ENCODE data around the gene MTUS2.

MTUS2 gene

GRCh38 chr13:29294821-29295220 lies 474.7 kb downstream of the MTUS2 start:
- no peak for TF ChIP-seq CTCF (IDR thresholded peaks at IDR 0.05; ENCODE audit: low read depth, low read length)
- DNase-seq (ENCODE audit: extremely low read depth, low read depth), result no peak

GRCh38 chr13:29301027-29301426 lies 480.9 kb downstream of the MTUS2 start:
- no peak for TF ChIP-seq CTCF (IDR thresholded peaks at IDR 0.05; ENCODE audit: low read depth, low read length)
- no peak for DNase-seq (ENCODE audit: extremely low read depth, low read depth)

- TF ChIP-seq CTCF (IDR thresholded peaks at IDR 0.05; ENCODE audit: low read depth, low read length), result no peak
- DNase-seq (ENCODE audit: extremely low read depth, low read depth), result no peak
Observed at GRCh38 chr13:29304148-29304547, 484.0 kb downstream of the MTUS2 start.

GRCh38 chr13:29310806-29311205 lies 490.7 kb downstream of the MTUS2 start:
- TF ChIP-seq CTCF (IDR thresholded peaks at IDR 0.05; ENCODE audit: low read depth, low read length), result no peak
- no peak for DNase-seq (ENCODE audit: extremely low read depth, low read depth)

- TF ChIP-seq CTCF (IDR thresholded peaks at IDR 0.05; ENCODE audit: low read depth, low read length), result no peak
Observed at GRCh38 chr13:29315847-29316246, 495.7 kb downstream of the MTUS2 start.

GRCh38 chr13:29317828-29318227 lies 497.7 kb downstream of the MTUS2 start:
- TF ChIP-seq CTCF (IDR thresholded peaks at IDR 0.05; ENCODE audit: low read depth, low read length), result no peak
- DNase-seq (ENCODE audit: extremely low read depth, low read depth), result no peak

More at GRCh38 chr13:29315847-29316246, 495.7 kb downstream of the MTUS2 start:
- DNase-seq (ENCODE audit: extremely low read depth, low read depth), result no peak

GRCh38 chr13:29318741-29319140 lies 498.6 kb downstream of the MTUS2 start:
- no peak for DNase-seq (ENCODE audit: extremely low read depth, low read depth)
- no peak for TF ChIP-seq CTCF (IDR thresholded peaks at IDR 0.05; ENCODE audit: low read depth, low read length)

All from AG09319 (cell line).